ENCODE measurements around the gene CRIP3. TPM values are rescaled to one million over a fixed set of nuclear protein-coding genes. Genes with fewer than 3 reads are reported as not detected.

Gene CRIP3
- total and polyA plus RNA-seq, 2 of the 13 experiments (the other 11 are each of a cell fraction or from before 2014, with no cell fraction given): 6.3 to 9.3 TPM

DNA sequence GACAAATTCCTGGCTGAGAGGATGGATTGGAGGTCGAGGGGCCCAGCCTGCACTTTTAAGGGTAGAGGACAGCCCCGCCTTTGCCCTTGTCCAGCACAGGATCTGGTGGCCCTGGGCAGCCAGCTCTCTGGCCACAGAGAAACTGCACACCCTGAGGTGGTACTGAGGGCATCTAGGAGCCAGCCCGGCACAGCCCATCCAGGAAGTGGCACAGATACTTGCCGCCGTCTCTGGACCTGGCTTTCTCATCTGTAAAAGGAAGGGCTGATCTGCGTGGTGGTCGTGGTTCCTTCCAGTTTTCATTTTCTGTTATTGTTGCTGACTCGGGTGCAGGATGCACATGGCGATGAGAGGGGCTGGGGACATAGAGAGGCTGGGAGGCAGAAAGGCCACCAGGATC is 26.6 kb downstream of the CRIP3 start (continued):
- peak in 1 of 2 experiments; percentile 29; a peak in 1 of 4 replicates for TF ChIP-seq MAFK (conservative IDR thresholded peaks at IDR 0.05 in 1 of 2, IDR thresholded peaks at IDR 0.05 in 1 of 2; ENCODE audit: low read length in 2 of 2)
- no peak for TF ChIP-seq ZKSCAN1 (IDR thresholded peaks at IDR 0.05; ENCODE audit: low read length)
- TF ChIP-seq PRDM4 (CRISPR knock-in tag; IDR thresholded peaks at IDR 0.05; ENCODE audit: borderline replicate concordance): no peak
- no peak for TF ChIP-seq ZSCAN29 (CRISPR knock-in tag; conservative IDR thresholded peaks at IDR 0.05)
- TF ChIP-seq MYPOP (CRISPR knock-in tag; IDR thresholded peaks at IDR 0.05): no peak
- no peak for TF ChIP-seq ZHX1 (CRISPR knock-in tag; IDR thresholded peaks at IDR 0.05; ENCODE audit: low read depth)
- no peak for TF ChIP-seq HOXA9 (CRISPR knock-in tag; IDR thresholded peaks at IDR 0.05; ENCODE audit: borderline replicate concordance)
- TF ChIP-seq ZBTB4 (CRISPR knock-in tag; IDR thresholded peaks at IDR 0.05; ENCODE audit: borderline replicate concordance): peak; percentile 73; the same call in 1 of the 2 replicates
- TF ChIP-seq IKZF5 (CRISPR knock-in tag; IDR thresholded peaks at IDR 0.05): no peak
- TF ChIP-seq XBP1 (CRISPR knock-in tag; IDR thresholded peaks at IDR 0.05): no peak
- TF ChIP-seq ZNF598 (CRISPR knock-in tag; IDR thresholded peaks at IDR 0.05; ENCODE audit: borderline replicate concordance): no peak
- peak; percentile 31; the same call in 1 of the 2 replicates for TF ChIP-seq MAFF (IDR thresholded peaks at IDR 0.05; ENCODE audit: low read depth, low read length)
- TF ChIP-seq KLF11 (CRISPR knock-in tag; IDR thresholded peaks at IDR 0.05): no peak
- no peak for TF ChIP-seq ZNF775 (CRISPR knock-in tag; IDR thresholded peaks at IDR 0.05; ENCODE audit: borderline replicate concordance)
- TF ChIP-seq ZNF20 (CRISPR knock-in tag; IDR thresholded peaks at IDR 0.05): no peak
- TF ChIP-seq KDM4B (CRISPR knock-in tag; IDR thresholded peaks at IDR 0.05): no peak
- no peak for TF ChIP-seq FLYWCH1 (CRISPR knock-in tag; IDR thresholded peaks at IDR 0.05)
- TF ChIP-seq ZBTB8A (CRISPR knock-in tag; IDR thresholded peaks at IDR 0.05; ENCODE audit: borderline replicate concordance, low read depth): no peak
- 0 out of 2 replicates have a peak, but pooled peaks have one; percentile 3 for TF ChIP-seq RXRA (CRISPR knock-in tag; IDR thresholded peaks at IDR 0.05)
- TF ChIP-seq NCOA5 (CRISPR knock-in tag; IDR thresholded peaks at IDR 0.05): no peak
